LNCAP (cell line): Measurements from ENCODE around the gene OTUD5.

Source experiments
- CTCF ChIP-seq: fragments of 450-650 bp; IDR thresholded peaks from 2 replicates; pipeline ENCODE4 v1.5.1; 2017; ENCODE audit warnings: mild to moderate bottlenecking

OTUD5 gene

GRCh38 chrX:48957477-48957826 is at the start of gene OTUD5:
Gene OTUD5 (minus strand): TSS chrX:48957607. CDS start chrX:48957570, 37 bp downstream.
- TF ChIP-seq CTCF: no peak

- no peak for TF ChIP-seq CTCF
Observed at GRCh38 chrX:49003696-49004095, 46.3 kb upstream of the OTUD5 start.

- TF ChIP-seq CTCF: no peak
Observed at GRCh38 chrX:49002091-49002935, 44.9 kb upstream of the OTUD5 start, which contains the start of gene GRIPAP1. Gene GRIPAP1 (minus strand): TSS chrX:49002264. CDS start chrX:49002229, 35 bp downstream.

- no peak for TF ChIP-seq CTCF
Observed at GRCh38 chrX:49001521-49002090, 44.2 kb upstream of the OTUD5 start.

- no peak for TF ChIP-seq CTCF
Observed at GRCh38 chrX:49000636-49001035, 43.2 kb upstream of the OTUD5 start.

GRCh38 chrX:48999030-48999429 is 41.6 kb upstream of the OTUD5 start:
- no peak for TF ChIP-seq CTCF

- no peak for TF ChIP-seq CTCF
Observed at GRCh38 chrX:48998391-48998790, 41.0 kb upstream of the OTUD5 start.
